Calu3 (cell line): ENCODE data around the gene SLIT3. TPM values are rescaled to one million over a fixed set of nuclear protein-coding genes. Genes with fewer than 3 reads are reported as not detected.

ENCODE experiments used
- BruUV-seq: library from RNA; stranded (reverse); fragments of 400-500 nt; replicated peaks from 2 replicates; lab custom pipeline; 2021; lab: Mats Ljungman, UMichigan
- CTCF ChIA-PET: fragments of 300-600 bp; sonication (Branson Sonifier 250); formaldehyde crosslinking; loops from one replicate; lab custom pipeline; 2022; ENCODE audit warnings: antibody characterized with exemption; lab: Charles Lee
- DNase-seq: peaks from one replicate; pipeline ENCODE4 v3.0.0; 2022
- H3K27ac Mint-ChIP-seq: one replicate; pipeline ENCODE4 v1.8.0; 2022; ENCODE audit warnings: mixed read lengths; ENCODE audit not compliant: unreplicated experiment
- H3K27me3 Mint-ChIP-seq: one replicate; pipeline ENCODE4 v1.8.0; 2022; ENCODE audit warnings: mixed read lengths; ENCODE audit not compliant: unreplicated experiment
- H3K36me3 Mint-ChIP-seq: one replicate; pipeline ENCODE4 v1.8.0; 2022; ENCODE audit warnings: mild to moderate bottlenecking, moderate library complexity, mixed read lengths; ENCODE audit not compliant: insufficient read depth, unreplicated experiment
- H3K4me1 Mint-ChIP-seq: one replicate; pipeline ENCODE4 v1.8.0; 2022; ENCODE audit warnings: mild to moderate bottlenecking, low read depth, mixed read lengths; ENCODE audit not compliant: unreplicated experiment
- H3K4me3 Mint-ChIP-seq: one replicate; pipeline ENCODE4 v1.8.0; 2022; ENCODE audit warnings: mild to moderate bottlenecking, low read depth, moderate library complexity, mixed read lengths; ENCODE audit not compliant: unreplicated experiment
- H3K9me3 Mint-ChIP-seq: one replicate; pipeline ENCODE4 v1.8.0; 2022; ENCODE audit warnings: low read depth, mixed read lengths; ENCODE audit not compliant: unreplicated experiment
- CTCF ChIP-seq: fragments of 200-600 bp; IDR thresholded peaks from one replicate; pipeline ENCODE4 v1.8.0; 2022; ENCODE audit warnings: antibody characterized with exemption; ENCODE audit not compliant: unreplicated experiment
- intact Hi-C: fragments of 100-400 bp; cut with micrococcal nuclease; formaldehyde crosslinking; loops from one replicate; pipeline ENCODE4 v1.10.0; 2022; ENCODE audit not compliant: unreplicated experiment
- total RNA-seq: library from RNA; stranded (reverse); gene quantifications from 2 replicates; pipeline ENCODE4 v1.2.3, GENCODE V29; 2022

Gene SLIT3
- total RNA-seq, 1 experiment from 2014 or later, result not detected

GRCh38 chr5:169295306-169295705 is 5.6 kb downstream of the SLIT3 start:
- DNase-seq, result no peak
- BruUV-seq, result no TSS peak
- no peak for TF ChIP-seq CTCF
- no peak overlapping the region for H3K27ac Mint-ChIP-seq
- CTCF ChIA-PET, result no interaction called here
- H3K27me3 Mint-ChIP-seq, result peaks cover 15% of the 10 kb centered on the region
- intact Hi-C loops, result no loop called here
- no peaks in the 10 kb centered on the region for H3K36me3 Mint-ChIP-seq
- H3K9me3 Mint-ChIP-seq, result peaks cover 5% of the 10 kb centered on the region
- H3K4me1 Mint-ChIP-seq, result no peaks in the 10 kb centered on the region
- H3K4me3 Mint-ChIP-seq, result no peak overlapping the region

- Mint-ChIP-seq H3K36me3 (no peaks in the 10 kb centered on the region), H3K9me3 (peaks cover 3% of the 10 kb centered on the region), H3K4me1 (no peaks in the 10 kb centered on the region), H3K27ac (no peak overlapping the region), H3K27me3 (peaks cover 15% of the 10 kb centered on the region), H3K4me3 (no peak overlapping the region)
- intact Hi-C loops, result no loop called here
- TF ChIP-seq CTCF, result no peak
- CTCF ChIA-PET, result no interaction called here
- no TSS peak for BruUV-seq
- no peak for DNase-seq
Observed at GRCh38 chr5:169294621-169295020, 6.3 kb downstream of the SLIT3 start.

- DNase-seq, result no peak
- peaks cover 3% of the 10 kb centered on the region for H3K9me3 Mint-ChIP-seq
- BruUV-seq, result no TSS peak
- no peaks in the 10 kb centered on the region for H3K36me3 Mint-ChIP-seq
- CTCF ChIA-PET, result no interaction called here
- H3K27me3 Mint-ChIP-seq, result no peaks in the 10 kb centered on the region
- no peaks in the 10 kb centered on the region for H3K4me1 Mint-ChIP-seq
- TF ChIP-seq CTCF, result no peak
- intact Hi-C loops, result no loop called here
- H3K27ac Mint-ChIP-seq, result no peak overlapping the region
- no peak overlapping the region for H3K4me3 Mint-ChIP-seq
Observed at GRCh38 chr5:169291877-169292276, 9.1 kb downstream of the SLIT3 start.

- H3K27me3 Mint-ChIP-seq, result no peaks in the 10 kb centered on the region
- BruUV-seq, result no TSS peak
- peaks cover 3% of the 10 kb centered on the region for H3K9me3 Mint-ChIP-seq
- CTCF ChIA-PET, result no interaction called here
- no peak for TF ChIP-seq CTCF
- intact Hi-C loops, result no loop called here
- no peak for DNase-seq
- H3K36me3 Mint-ChIP-seq, result no peaks in the 10 kb centered on the region
- H3K4me3 Mint-ChIP-seq, result no peak overlapping the region
- no peak overlapping the region for H3K27ac Mint-ChIP-seq
- no peaks in the 10 kb centered on the region for H3K4me1 Mint-ChIP-seq
Observed at GRCh38 chr5:169290895-169291294, 10.0 kb downstream of the SLIT3 start.
